ENCODE data around the gene CAPG. TPM values are rescaled to one million over a fixed set of nuclear protein-coding genes. Genes with fewer than 3 reads are reported as not detected.
A peak's percentile ranks its signal among the peaks of the same experiment; 100 is the strongest.
"Not testable (repeated sequence)": the region's sequence is repeated elsewhere in the genome, so short reads cannot be mapped to it uniquely, and the experiment has no call there.

Gene CAPG
- total RNA-seq, 2 donors from 2014 or later, result 47.1 to 56.9 TPM

- H3K27ac ChIP-seq, result no peak overlapping the region
- TF ChIP-seq, protein P1, sequence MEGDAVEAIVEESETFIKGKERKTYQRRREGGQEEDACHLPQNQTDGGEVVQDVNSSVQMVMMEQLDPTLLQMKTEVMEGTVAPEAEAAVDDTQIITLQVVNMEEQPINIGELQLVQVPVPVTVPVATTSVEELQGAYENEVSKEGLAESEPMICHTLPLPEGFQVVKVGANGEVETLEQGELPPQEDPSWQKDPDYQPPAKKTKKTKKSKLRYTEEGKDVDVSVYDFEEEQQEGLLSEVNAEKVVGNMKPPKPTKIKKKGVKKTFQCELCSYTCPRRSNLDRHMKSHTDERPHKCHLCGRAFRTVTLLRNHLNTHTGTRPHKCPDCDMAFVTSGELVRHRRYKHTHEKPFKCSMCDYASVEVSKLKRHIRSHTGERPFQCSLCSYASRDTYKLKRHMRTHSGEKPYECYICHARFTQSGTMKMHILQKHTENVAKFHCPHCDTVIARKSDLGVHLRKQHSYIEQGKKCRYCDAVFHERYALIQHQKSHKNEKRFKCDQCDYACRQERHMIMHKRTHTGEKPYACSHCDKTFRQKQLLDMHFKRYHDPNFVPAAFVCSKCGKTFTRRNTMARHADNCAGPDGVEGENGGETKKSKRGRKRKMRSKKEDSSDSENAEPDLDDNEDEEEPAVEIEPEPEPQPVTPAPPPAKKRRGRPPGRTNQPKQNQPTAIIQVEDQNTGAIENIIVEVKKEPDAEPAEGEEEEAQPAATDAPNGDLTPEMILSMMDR (IDR thresholded peaks at IDR 0.05), result no peak
- no peaks in the 10 kb centered on the region for H3K4me1 ChIP-seq (ENCODE audit: control insufficient read depth in 1 of 2, low read depth in 2 of 2)
- no peak for DNase-seq (ENCODE audit: low spot score)
- peaks cover 13% of the 10 kb centered on the region for H3K36me3 ChIP-seq
- no peaks in the 10 kb centered on the region for H3K9me3 ChIP-seq
- ATAC-seq (ENCODE audit: insufficient number of reproducible peaks, low FRiP score, low read depth), result no peak
- H3K27me3 ChIP-seq (replicated peaks; ENCODE audit: insufficient read depth), result no peaks in the 10 kb centered on the region
- no peak overlapping the region for H3K4me3 ChIP-seq
Measured at GRCh38 chr2:85376291-85377065, 33.7 kb downstream of the CAPG start.

- DNase-seq (ENCODE audit: low spot score) (no peak), ATAC-seq (ENCODE audit: insufficient number of reproducible peaks, low FRiP score, low read depth) (no peak)
- peaks cover 0 to 7% of the 10 kb centered on the region in 2 donors for H3K4me1 ChIP-seq (ENCODE audit: control insufficient read depth in 1 of 2, low read depth in 2 of 2)
- H3K27ac ChIP-seq, result no peak overlapping the region
- TF ChIP-seq, protein P1 (IDR thresholded peaks at IDR 0.05), result no peak
- peaks cover 10% of the 10 kb centered on the region for H3K36me3 ChIP-seq
- H3K4me3 ChIP-seq, result no peak overlapping the region
- H3K9me3 ChIP-seq, result no peaks in the 10 kb centered on the region
- no peaks in the 10 kb centered on the region for H3K27me3 ChIP-seq (replicated peaks; ENCODE audit: insufficient read depth)
Measured at GRCh38 chr2:85371045-85371444, 39.1 kb downstream of the CAPG start.

DNA sequence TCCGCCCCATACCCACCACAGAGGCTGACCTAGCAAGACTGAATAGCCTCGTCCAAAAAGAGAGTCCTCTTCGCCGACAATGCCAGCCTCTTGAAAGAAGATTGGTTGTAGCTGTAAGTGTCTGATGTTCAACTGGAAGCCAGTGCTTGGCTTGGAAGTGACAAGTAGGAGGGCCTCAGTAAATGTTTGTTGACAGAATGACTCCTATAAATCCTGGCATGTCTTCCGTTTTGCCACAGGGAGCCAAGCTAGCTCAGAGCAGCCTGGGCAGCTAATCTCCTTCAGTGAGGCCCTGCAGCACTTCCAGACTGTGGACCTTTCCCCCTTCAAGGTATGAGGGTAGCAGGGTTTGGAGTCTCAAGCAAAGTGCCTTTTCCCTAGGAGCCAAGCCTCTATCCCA, 40.7 kb downstream of the CAPG start:
- TF ChIP-seq, protein P1 (IDR thresholded peaks at IDR 0.05), result no peak
- ATAC-seq (ENCODE audit: insufficient number of reproducible peaks, low FRiP score, low read depth), result peak; percentile 62
- Histone ChIP-seq H3K4me1 (ENCODE audit: control insufficient read depth in 1 of 2, low read depth in 2 of 2) (peaks cover 0 to 7% of the 10 kb centered on the region in 2 donors), H3K4me3 (no peak overlapping the region), H3K36me3 (peaks cover 10% of the 10 kb centered on the region), H3K9me3 (no peaks in the 10 kb centered on the region), H3K27me3 (replicated peaks; ENCODE audit: insufficient read depth) (no peaks in the 10 kb centered on the region), H3K27ac (no peak overlapping the region)
- DNase-seq (ENCODE audit: low spot score), result no peak

DNA sequence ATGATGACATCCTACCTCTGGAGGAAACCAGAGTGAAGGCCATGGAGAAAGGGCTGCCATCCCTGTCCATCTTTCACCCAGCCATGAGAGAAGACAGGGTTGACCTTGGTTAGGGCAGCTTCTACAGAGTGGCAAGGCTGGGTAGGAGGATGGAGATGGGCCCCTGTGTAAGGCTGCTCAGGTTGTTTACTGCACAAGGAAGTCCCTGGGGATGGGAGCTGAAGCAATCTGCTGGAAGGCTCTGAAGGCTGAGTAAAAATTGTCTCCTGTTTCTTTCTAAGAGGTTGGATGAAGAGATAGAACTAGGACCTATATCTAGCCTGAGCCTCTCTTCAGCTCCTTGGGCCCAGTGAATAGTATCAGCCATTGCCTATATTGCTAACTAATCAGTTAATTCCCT, 41.2 kb downstream of the CAPG start:
- peaks cover 10% of the 10 kb centered on the region for H3K36me3 ChIP-seq
- H3K27ac ChIP-seq, result no peak overlapping the region
- TF ChIP-seq, protein P1 (IDR thresholded peaks at IDR 0.05), result no peak
- no peak overlapping the region for H3K4me3 ChIP-seq
- ATAC-seq (ENCODE audit: insufficient number of reproducible peaks, low FRiP score, low read depth), result no peak
- H3K4me1 ChIP-seq (ENCODE audit: control insufficient read depth in 1 of 2, low read depth in 2 of 2), result peaks cover 0 to 7% of the 10 kb centered on the region in 2 donors
- H3K9me3 ChIP-seq, result no peaks in the 10 kb centered on the region
- H3K27me3 ChIP-seq (replicated peaks; ENCODE audit: insufficient read depth), result no peaks in the 10 kb centered on the region
- no peak for DNase-seq (ENCODE audit: low spot score)

GRCh38 chr2:85367180-85367579, 43.0 kb downstream of the CAPG start:
- Histone ChIP-seq H3K27me3 (replicated peaks; ENCODE audit: insufficient read depth) (no peaks in the 10 kb centered on the region), H3K36me3 (peaks cover 25% of the 10 kb centered on the region), H3K27ac (no peak overlapping the region), H3K4me1 (ENCODE audit: control insufficient read depth in 1 of 2, low read depth in 2 of 2) (peaks cover 0 to 7% of the 10 kb centered on the region in 2 donors), H3K9me3 (no peaks in the 10 kb centered on the region), H3K4me3 (no peak overlapping the region)
- TF ChIP-seq, protein P1 (IDR thresholded peaks at IDR 0.05), result no peak
- no peak for ATAC-seq (ENCODE audit: insufficient number of reproducible peaks, low FRiP score, low read depth)
- no peak for DNase-seq (ENCODE audit: low spot score)

GRCh38 chr2:85362653-85363387, 47.3 kb downstream of the CAPG start:
- H3K27me3 ChIP-seq (replicated peaks; ENCODE audit: insufficient read depth); DNase-seq (ENCODE audit: low spot score); ATAC-seq (ENCODE audit: insufficient number of reproducible peaks, low FRiP score, low read depth); H3K27ac ChIP-seq; H3K4me1 ChIP-seq (ENCODE audit: control insufficient read depth in 1 of 2, low read depth in 2 of 2); H3K4me3 ChIP-seq; H3K9me3 ChIP-seq: not testable (repeated sequence)
- H3K36me3 ChIP-seq, result peaks cover 30% of the 10 kb centered on the region

Measured in thoracic aorta (tissue), 2 donors.